Posterior vena cava (tissue), 2 donors: Measurements from ENCODE around the gene CACNG3. TPM values are rescaled to one million over a fixed set of nuclear protein-coding genes. Genes with fewer than 3 reads are reported as not detected.
"Not testable (repeated sequence)": the region's sequence is repeated elsewhere in the genome, so short reads cannot be mapped to it uniquely, and the experiment has no call there.

Experiments used
- DNase-seq: peaks from one replicate; pipeline ENCODE4 v3.0.0-alpha.2; 2020; ENCODE audit warnings: low spot score
- intact Hi-C, 2 donors: fragments of 100-400 bp; cut with DNase I; formaldehyde crosslinking; loops; one replicate each; pipeline versions ENCODE4 v1.14.1 to v1.14.2; 2022 to 2023
- total RNA-seq, 2 donors: library from RNA; stranded (reverse); fragmentation: NEBNext Ultra II Directional; extraction: Animal tissue kit (Norgen Biotek cat#: 25700); gene quantifications; one replicate each; pipeline ENCODE4 v1.2.1, GENCODE V29; 2021
- donor health status: DM: yes; HTN: yes; CAD: no.
- donor health status: DM: yes; HTN: yes; CAD: no.

CACNG3 gene
- total RNA-seq, 2 donors from 2014 or later, result not detected

DNA sequence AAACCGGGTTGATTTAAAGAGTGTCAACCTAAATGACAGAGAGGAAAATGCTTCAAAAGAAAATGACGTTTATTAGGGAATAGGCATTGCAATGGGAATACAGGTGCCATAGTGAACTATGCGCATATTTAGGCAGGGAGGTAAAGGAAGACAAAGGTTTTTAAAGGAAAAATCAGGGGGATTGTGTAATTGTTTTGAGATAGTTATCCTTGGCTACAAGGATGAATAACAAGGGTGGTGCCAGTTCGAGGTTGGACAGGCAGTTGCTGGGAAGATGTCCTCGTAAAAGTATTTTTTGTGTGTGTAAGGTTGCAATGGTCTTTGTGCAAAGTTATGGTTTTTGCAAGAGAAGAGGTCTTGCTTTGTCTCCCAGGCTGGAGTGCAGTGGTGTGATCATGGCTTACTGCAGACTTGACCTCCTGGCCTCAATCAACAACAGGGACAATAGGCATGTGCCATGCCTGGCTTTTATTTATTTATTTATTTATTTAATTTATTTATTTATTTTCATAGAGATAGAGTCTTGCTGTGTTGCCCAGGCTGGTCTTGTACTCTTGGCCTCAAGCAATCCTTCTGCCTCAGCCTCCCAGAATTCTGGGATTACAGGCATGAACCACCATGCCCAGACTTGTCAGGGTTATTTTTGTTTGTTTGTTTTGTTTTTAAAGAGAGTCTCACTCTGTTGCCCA, 63.1 kb downstream of the CACNG3 start:
- intact Hi-C loops, result no loop called here
- no peak for DNase-seq

DNA sequence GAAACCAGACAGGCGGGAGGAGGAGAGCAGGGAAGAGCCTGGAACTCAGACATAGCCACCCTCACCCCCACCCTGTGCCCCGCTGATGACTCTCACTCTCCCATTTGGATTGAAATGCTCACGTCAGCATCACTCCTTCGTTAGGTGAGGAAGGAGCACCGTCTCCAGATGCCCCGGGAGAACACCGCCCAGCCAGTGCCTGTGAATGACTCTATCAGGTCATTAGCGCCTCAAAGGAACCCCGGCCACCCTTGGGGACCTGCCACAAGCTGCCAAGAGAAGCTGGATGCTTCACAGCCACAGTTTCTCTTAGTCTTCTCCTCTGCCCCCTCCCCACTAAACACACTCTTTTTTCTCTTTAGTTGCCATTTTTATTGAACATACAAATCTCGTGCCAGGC, 66.0 kb downstream of the CACNG3 start:
- intact Hi-C loops, result no loop called here

DNA sequence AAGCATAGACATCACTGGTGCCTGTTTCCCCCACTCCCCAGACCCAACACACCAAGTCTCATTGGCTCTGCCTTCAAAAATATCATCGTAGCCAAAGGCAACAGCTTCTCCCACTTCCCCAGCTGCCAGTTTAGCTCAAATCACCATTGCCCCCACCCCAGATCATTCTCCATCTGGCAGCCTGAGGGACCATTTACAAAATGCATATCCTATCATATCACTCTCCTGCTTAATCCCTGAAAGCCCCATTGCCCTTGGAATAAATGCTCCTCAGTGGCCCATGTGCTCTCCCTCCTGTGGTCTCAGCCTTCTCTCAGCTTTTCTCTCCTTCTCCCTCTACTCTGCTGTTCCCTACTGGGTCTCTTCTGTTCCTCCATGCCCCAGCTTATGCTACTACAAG, 68.3 kb downstream of the CACNG3 start:
- no peak for DNase-seq
- intact Hi-C loops, result no loop called here

More for the DNA sequence above, 66.0 kb downstream of the CACNG3 start:
- DNase-seq, result no peak

DNA sequence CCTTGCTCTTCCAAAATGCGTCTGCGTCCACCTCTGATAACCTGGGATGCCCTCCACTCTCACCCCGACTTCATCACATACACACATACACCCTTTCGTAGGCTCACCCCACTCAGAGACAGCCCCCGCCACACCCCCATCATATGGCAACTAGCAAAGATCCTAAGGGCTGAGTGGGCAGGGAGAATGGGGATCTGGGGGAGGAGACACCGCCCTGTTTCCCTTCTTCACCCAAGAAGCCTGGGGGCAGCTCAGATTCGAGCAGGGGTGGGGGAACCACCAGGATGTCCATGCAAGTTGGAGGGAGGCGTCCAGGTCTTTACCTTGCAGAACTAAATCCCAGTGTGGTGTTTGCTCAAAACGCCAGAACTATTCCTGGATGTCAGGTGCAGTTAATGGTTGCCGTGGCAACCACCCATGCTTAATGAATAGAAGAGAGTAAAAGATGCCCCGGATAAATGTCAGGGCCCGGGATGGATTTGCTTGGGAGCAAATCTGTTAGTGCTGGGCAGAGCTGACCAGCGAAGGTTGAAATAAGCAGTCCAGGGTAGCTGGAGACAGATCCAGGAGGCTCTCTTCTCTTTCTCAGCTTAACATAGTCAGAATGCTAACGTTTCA, 72.8 kb downstream of the CACNG3 start:
- no peak for DNase-seq
- intact Hi-C loops, result no loop called here

DNA sequence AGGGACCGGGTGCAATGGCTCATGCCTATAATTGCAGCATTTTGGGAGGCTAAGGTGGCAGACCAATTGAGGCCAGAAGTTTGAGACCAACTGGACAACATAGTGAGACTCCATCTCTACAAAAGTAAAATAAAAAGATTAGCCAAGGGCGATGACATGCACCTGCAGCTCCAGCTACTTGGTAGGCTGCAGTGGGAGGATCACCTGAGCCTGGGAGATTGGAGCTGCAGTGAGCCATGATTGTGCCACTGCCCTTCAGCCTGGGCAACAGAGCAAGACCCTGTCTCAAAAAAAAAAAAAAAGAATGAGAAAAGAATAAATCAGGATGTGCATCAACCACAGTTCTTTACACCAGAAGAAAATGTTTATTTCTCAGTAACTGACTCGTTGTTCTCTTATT, 76.0 kb downstream of the CACNG3 start:
- intact Hi-C loops, result no loop called here
- DNase-seq, result no peak

DNA sequence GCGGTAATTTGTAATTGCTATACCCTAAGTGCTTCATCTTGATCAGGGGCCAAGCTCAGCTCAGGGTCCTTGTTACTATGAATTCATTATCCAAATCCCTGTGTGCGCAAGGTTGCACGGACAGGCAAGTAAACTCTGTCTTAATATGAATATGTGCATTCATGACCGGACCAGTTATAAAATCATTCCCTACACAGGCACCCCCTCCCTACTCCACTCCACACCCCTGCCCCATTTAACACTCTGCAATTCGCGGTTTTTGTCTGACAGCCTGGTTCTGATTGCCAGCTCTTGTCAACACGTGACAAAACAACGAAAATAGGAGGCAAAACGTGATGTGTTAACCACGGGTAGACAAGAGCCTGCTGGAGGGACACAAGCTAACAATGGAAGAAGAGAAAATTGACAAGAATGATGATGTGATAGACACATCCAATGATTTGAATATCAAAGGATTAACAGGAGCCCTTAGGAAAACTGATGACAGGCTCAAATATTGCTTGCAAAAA, 76.5 kb downstream of the CACNG3 start:
- intact Hi-C loops, result no loop called here
- DNase-seq, result no peak

DNA sequence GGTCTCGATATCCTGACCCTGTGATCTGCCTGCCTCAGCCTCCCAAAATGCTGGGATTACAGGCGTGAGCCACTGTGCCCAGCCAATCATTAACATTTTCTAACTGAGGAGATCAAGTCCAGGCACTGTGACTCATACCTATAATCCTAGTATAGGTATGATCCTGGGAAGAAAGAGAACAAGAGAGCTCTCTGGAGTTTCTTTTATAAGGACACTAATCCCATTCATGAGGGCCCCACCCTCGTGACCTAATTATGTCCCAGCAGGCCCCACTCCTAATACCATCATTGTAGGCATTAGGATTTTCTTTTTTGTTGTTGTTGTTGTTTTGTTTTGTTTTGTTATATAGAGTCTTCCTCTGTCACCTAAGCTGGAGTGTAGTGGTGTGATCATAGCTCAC, 80.4 kb downstream of the CACNG3 start:
- intact Hi-C loops, result no loop called here
- no peak for DNase-seq

DNA sequence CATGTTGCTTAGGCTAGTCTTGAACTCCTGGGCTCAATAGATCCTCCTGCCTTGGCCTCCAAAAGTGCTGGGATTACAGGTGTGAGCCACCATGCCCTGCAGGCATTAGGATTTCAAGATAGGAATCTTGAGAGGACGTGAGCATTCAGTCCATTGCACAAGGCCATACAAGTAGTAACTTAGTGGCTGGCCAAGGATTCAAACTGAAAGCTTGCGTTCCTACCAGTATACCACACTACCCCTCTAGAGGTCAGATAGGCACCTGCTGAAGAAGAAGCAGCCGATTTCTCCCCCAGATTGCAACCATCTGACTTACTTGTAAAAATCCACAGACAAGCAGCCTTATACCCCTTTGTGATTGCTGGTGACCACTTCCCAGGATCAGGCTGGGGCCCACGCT, 80.9 kb downstream of the CACNG3 start:
- no peak for DNase-seq
- intact Hi-C loops, result no loop called here

DNA sequence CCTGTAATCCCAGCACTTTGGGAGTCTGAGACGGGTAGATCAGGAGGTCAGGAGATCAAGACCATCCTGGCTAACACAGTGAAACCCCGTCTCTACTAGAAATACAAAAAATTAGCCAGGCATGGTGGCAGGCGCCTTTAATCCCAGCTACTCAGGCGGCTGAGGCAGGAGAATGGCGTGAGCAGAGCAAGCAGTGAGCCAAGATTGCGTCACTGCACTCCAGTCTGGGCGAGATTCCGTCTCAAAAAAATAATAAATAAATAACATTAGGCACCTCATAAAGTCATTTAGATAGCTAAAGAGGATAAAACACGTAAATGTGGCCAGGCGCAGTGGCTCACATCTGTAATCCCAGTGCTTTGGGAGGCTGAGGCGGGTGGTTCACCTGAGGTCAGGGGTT, 87.7 kb downstream of the CACNG3 start:
- DNase-seq, result not testable (repeated sequence)
- intact Hi-C loops, result loop anchor here in 1 of 2 donors (2.0 kb wide), 1 partner anchor 61 kb away; no protein-coding TSS in a partner anchor

DNA sequence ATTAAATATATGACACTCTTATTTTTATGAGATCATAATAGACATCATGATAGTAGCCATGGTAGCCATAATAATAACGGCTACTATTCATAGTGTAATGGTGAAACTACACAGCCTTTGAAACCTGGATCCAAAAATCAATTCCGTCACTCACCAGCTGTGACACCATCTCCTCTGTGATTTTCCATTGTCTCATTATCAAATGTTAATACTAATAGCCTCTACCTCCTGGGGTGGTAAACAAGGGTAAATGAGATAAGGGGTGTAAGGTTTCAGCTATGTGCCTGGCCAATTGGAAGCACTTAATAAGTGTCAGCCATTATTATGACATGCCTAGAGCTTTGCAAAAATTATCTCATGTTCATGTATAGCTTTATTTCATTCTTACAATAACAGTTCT, 88.6 kb downstream of the CACNG3 start:
- intact Hi-C loops, result loop anchor here in 1 of 2 donors (2.0 kb wide), 1 partner anchor 62 kb away; no protein-coding TSS in a partner anchor
- no peak for DNase-seq

DNA sequence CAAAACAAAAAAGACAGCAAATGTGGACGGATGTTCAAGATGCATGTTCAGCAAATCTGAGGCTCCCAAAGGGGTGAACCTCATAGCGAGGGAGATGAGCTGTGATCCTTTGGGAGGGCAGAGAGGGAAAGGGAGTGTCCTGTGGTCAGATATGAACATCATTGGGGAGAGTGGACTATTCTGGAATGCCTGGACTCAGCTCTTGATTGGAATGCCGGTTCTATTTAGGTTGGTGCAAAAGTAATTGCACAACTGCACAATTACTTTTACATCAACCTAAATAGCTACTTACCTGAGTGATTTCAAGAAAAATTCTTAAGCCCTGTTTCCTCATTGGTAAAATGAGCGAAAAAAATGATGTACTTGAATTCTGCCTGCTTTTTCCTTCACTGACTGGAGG, 89.6 kb downstream of the CACNG3 start:
- DNase-seq, result no peak

DNA sequence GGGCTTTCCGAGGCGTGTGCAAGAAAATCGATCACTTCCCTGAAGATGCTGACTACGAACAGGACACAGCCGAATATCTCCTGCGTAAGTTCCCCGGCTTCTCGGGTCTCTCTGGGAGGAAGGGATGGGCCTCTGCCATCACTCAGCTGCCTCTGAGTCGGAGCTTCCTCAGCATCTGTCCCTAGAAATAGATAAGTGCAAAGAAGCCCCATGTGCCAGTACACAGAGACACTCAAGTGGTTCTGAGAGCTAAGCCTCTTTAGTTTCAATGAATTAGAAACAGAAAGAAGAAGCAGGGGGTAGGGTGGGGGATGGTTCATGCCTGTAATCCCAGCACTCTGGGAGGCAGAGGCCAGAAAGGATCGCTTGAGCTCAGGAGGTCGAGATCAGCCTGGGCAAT, 90.6 kb downstream of the CACNG3 start:
- intact Hi-C loops, result no loop called here
- no peak for DNase-seq

More for the DNA sequence above, 89.6 kb downstream of the CACNG3 start:
- intact Hi-C loops, result loop anchor here in 1 of 2 donors (2.0 kb wide), 1 partner anchor 63 kb away; no protein-coding TSS in a partner anchor

DNA sequence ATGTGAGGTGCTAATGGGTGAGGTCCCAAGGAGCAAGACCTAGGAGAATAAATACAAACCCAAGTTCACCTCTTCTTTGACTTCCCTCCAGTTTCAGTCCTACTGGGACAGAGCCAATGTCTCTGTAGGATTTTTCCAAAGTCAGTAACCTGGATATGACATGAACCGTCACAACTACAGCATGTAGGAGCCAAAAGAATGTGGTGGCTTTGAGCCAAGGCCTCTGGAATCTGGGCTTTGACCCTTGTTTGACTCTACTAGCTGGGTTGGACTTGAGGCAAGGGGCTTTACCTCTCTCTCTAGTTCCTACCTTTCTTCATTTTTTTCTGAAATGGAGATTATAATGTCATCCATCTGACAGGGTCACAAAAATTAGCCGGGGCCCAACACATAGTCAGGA, 91.4 kb downstream of the CACNG3 start:
- intact Hi-C loops, result no loop called here
- no peak for DNase-seq

DNA sequence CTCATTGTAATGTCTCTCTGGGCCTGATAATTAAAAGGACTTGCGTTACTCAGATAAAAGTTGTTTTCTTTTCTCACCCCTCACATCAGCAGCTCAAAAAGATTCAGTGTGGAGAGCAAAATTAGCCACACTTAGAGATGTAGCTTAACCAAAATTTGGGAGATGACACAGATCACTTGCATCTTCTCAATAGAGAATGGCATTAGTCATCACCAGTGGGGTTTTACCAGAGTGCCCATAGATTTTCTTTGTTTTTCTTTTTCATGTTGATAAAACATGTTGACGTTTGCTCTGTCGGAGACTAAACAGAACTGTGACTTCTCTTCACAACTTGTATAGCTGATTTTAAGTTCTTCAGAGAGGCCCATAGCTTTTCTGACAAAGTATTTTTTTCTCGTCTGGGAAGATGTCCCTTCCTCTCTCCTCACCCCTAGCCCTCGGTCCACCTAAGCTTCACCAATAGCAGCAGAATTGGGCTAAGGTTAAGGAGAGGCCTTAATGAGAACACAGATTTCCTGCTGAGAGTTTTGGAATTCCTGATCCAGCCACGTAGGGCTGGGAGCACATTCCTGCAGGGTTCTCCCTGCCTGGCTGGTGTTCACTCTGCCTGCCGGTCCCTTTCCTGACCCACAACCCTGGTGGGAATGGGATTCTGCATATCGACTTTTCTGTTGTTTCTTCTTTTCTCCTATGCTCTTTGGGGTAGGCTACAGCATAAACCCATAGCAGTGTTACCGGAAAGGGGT, 92.6 kb downstream of the CACNG3 start:
- intact Hi-C loops, result no loop called here
- DNase-seq, result no peak

DNA sequence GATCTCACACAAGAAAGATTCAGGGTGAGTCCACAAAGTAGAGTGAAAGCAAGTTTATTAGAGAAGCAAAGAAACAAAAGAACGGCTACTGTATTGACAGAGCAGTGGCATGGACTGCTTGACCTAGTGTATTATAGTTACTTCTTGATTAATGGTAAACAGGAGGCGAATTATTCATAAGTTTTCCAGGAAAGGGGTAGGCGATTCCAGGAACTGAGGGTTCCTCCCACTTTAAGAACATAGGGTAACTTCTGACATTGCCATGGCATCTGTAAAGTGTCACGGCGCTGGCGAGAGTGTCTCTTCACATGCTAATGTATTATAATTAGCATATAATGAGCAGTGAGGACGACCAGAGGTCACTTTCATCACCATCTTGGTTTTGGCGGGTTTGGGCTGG, 93.2 kb downstream of the CACNG3 start:
- no peak for DNase-seq
- intact Hi-C loops, result no loop called here

DNA sequence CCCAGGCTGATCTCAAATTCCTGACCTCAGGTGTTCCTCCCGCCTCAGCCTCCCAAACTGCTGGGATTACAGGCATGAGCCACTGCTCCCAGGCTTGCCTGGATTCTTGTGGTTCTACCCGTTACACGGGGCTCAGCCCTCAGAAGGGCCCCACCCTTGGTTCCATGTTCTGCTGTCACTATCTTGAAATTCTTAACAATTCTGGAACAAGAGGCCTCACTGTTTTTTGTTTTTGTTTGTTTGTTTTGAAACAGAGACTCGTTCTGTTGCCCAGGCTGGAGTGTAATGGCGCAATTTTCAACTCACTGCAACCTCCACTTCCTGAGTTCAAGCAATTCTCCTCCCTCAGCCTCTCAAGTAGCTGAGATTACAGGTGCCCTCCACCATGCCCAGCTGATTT, 96.6 kb downstream of the CACNG3 start:
- intact Hi-C loops, result no loop called here
- DNase-seq, result no peak

DNA sequence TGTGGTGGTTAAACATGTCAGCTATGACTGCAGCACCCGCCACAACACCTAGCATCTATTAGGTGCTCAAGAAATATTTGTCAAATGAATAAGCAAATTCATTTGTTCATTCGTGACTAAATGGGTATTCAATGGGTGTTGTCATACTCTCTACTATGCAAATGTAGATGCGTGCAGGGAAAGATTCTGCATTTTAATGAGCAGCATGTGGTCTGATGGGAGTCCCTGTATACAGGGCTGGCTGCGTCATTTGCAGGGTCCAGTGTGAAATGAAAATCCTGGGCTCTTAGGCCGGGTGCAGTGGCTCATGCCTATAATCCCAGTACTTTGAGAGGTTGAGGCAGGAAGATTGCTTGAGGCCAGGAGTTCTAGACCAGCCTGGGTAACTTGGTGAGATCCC, 97.5 kb downstream of the CACNG3 start:
- intact Hi-C loops, result no loop called here
- no peak for DNase-seq

DNA sequence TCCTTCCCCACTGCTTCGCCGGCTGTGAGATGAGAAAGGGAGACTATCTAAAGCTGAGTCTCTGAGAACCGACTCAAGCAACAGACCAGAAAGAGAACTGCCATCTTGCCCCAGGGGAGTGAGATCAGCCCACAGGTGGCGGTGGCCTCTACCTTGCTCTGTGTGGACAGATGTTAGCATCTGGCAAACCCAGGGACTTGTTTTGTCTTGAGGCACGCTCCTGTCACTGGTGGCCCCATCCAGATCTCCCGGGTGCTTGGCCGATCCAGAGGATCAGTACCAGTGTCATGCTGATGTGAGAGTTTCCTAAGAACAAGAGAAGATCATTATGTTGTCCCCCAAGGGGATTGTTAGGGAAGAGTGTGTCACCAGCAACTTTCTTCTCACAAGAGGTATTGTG, 101.4 kb downstream of the CACNG3 start:
- intact Hi-C loops, result no loop called here
- no peak for DNase-seq

DNA sequence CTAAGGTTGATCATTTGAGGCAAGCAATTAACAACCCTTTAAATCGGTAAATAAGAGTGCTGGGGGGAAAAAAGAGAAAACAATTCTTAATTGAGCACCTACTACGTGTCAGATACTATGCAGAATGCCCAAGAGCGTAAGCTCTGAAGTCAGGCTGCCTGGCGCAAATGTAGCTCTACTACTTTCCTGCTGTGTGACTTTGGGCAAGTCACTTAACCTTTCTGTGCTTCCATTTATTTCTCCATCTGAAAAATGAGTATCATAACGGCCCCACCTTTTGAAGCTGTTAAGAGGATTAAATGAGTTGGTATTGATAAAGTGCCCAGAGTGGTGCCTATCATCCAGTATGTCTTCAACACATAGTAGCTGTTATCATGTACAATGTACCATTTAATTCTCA, 102.0 kb downstream of the CACNG3 start:
- intact Hi-C loops, result no loop called here
- no peak for DNase-seq

DNA sequence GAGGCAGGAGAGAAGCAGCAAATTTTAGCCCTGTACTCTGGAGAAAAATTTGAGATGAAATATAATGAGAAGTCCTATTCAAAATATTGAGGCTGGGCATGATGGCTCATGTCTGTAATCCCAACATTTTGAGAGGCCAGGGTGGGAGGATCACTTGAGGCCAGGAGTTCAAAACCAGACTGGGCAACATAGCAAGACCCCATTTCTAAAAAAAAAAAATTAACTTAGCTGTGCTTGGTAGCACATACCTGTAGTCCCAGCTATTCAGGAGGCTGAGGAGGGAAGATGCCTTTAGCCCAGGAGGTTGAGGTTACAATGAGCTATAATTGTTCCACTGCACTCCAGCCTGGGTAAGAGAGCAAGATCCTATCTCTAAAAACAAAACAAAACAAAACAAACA, 103.4 kb downstream of the CACNG3 start:
- no peak for DNase-seq
- intact Hi-C loops, result no loop called here
